ENCODE data around the gene TPO.

The TPO gene

GRCh38 chr2:1477196-1478040, 64.2 kb downstream of the TPO start:
- H3K4me2 ChIP-seq (ENCODE audit: low read length) = no peak overlapping the region
- H3K27me3 ChIP-seq (ENCODE audit: control insufficient read depth, insufficient read depth, low read length) = no peaks in the 10 kb centered on the region
- H3K4me3 ChIP-seq (ENCODE audit: low read depth, low read length) = no peak overlapping the region
- no peak for TF ChIP-seq CTCF (IDR thresholded peaks at IDR 0.05)
- H2AFZ ChIP-seq = no peak overlapping the region
- no peaks in the 10 kb centered on the region for H3K36me3 ChIP-seq (ENCODE audit: control insufficient read depth, insufficient read depth, low read length)
- no peak overlapping the region for H3K27ac ChIP-seq
- H3K9me3 ChIP-seq (ENCODE audit: control insufficient read depth, low read length) = no peaks in the 10 kb centered on the region
- H3K4me1 ChIP-seq = no peaks in the 10 kb centered on the region
- no peak overlapping the region for H3K9ac ChIP-seq
- H3K79me2 ChIP-seq = no peaks in the 10 kb centered on the region

GRCh38 chr2:1478311-1479305, 65.3 kb downstream of the TPO start:
- no peaks in the 10 kb centered on the region for H3K36me3 ChIP-seq (ENCODE audit: control insufficient read depth, insufficient read depth, low read length)
- H3K27me3 ChIP-seq (ENCODE audit: control insufficient read depth, insufficient read depth, low read length) = no peaks in the 10 kb centered on the region
- H3K4me2 ChIP-seq (ENCODE audit: low read length) = no peak overlapping the region
- H3K4me1 ChIP-seq = no peaks in the 10 kb centered on the region
- no peak overlapping the region for H3K9ac ChIP-seq
- no peaks in the 10 kb centered on the region for H3K9me3 ChIP-seq (ENCODE audit: control insufficient read depth, low read length)
- no peak for TF ChIP-seq CTCF (IDR thresholded peaks at IDR 0.05)
- H3K79me2 ChIP-seq = no peaks in the 10 kb centered on the region
- no peak overlapping the region for H2AFZ ChIP-seq
- H3K4me3 ChIP-seq (ENCODE audit: low read depth, low read length) = no peak overlapping the region
- H3K27ac ChIP-seq = no peak overlapping the region

DNA sequence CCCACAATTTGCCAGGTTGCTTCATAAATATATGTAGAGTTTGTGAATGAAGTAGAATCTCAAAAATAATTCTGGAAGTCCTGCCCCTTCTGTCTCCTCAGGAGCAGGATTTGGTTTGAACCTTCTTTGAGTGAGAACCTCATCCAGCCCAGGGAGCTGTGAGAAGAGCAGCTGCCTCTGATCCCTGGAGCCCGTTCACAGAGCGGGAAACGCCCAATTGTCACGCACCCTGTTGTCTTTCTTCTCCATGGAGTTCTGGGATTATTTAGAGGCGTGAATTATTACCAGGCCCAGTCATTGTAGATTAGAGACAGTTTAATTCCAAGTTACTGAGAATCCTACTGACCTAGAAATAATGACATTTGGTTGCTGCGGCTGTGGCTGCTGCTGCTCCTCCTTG, 66.1 kb downstream of the TPO start:
- H3K79me2 ChIP-seq = no peaks in the 10 kb centered on the region
- H3K4me3 ChIP-seq (ENCODE audit: low read depth, low read length) = no peak overlapping the region
- no peak overlapping the region for H3K27ac ChIP-seq
- no peak overlapping the region for H3K9ac ChIP-seq
- no peaks in the 10 kb centered on the region for H3K9me3 ChIP-seq (ENCODE audit: control insufficient read depth, low read length)
- H2AFZ ChIP-seq = no peak overlapping the region
- H3K4me1 ChIP-seq = no peaks in the 10 kb centered on the region
- no peak for TF ChIP-seq CTCF (IDR thresholded peaks at IDR 0.05)
- H3K36me3 ChIP-seq (ENCODE audit: control insufficient read depth, insufficient read depth, low read length) = no peaks in the 10 kb centered on the region
- H3K4me2 ChIP-seq (ENCODE audit: low read length) = no peak overlapping the region
- H3K27me3 ChIP-seq (ENCODE audit: control insufficient read depth, insufficient read depth, low read length) = no peaks in the 10 kb centered on the region

DNA sequence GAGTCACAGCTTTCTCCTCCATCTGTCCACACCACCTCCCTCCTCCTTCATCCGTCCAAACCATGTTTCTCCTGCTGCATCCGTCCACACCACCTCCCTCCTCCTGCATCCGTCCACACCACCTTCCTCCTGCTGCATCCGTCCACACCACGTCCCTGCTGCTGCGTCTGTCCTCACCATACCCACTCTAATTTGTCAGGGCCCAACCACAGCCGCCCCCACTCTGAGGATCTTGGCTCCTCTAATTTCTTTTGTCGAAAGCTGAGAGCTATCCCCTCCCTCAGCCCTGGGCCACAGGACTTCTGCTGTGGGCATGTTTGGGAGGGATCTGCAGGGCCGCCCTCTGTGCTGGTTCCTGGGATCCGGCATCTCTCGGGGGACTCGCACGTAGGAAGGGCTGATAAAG, 67.4 kb downstream of the TPO start:
- H3K9me3 ChIP-seq (ENCODE audit: control insufficient read depth, low read length) = no peaks in the 10 kb centered on the region
- H3K4me1 ChIP-seq = no peaks in the 10 kb centered on the region
- H3K27me3 ChIP-seq (ENCODE audit: control insufficient read depth, insufficient read depth, low read length) = no peaks in the 10 kb centered on the region
- no peaks in the 10 kb centered on the region for H3K79me2 ChIP-seq
- H3K9ac ChIP-seq = no peak overlapping the region
- H3K27ac ChIP-seq = no peak overlapping the region
- H3K36me3 ChIP-seq (ENCODE audit: control insufficient read depth, insufficient read depth, low read length) = no peaks in the 10 kb centered on the region
- H3K4me3 ChIP-seq (ENCODE audit: low read depth, low read length) = no peak overlapping the region
- no peak for TF ChIP-seq CTCF (IDR thresholded peaks at IDR 0.05)
- H2AFZ ChIP-seq = no peak overlapping the region
- H3K4me2 ChIP-seq (ENCODE audit: low read length) = no peak overlapping the region

All from parathyroid adenoma (tissue), 2 donors.